Measurements from ENCODE around the gene TMEM140.

DNA sequence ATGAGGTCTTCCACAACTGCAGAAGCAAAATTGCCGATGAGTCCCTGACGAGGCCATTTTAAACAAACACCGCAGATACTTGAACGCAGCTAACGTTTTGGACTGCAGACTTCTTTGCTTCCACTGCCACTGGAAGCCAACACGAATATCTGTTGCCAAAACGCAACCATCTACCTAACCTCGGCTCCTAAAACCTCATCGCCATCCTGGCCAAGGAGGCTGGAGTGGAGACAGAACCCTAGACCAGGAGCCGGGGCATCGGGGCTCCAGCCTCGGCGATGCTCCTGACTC lies 63.0 kb downstream of the TMEM140 start:
- TF ChIP-seq ZNF570 (CRISPR knock-in tag; IDR thresholded peaks at IDR 0.05; ENCODE audit: borderline replicate concordance) (no peak), PITX1 (CRISPR knock-in tag; IDR thresholded peaks at IDR 0.05) (no peak)
